H9 (cell line): Measurements from ENCODE around the gene GLB1L. TPM values are rescaled to one million over a fixed set of nuclear protein-coding genes. Genes with fewer than 3 reads are reported as not detected.

Source experiments
- DNase-seq: peaks from one replicate; pipeline ENCODE4 v3.0.0-alpha.2; 2017
- H2AFZ ChIP-seq: one replicate; pipeline ENCODE4 v1.6.1; 2013; ENCODE audit warnings: mild to moderate bottlenecking, low read length, control low read depth, moderate library complexity
- H2AK5ac ChIP-seq: 2 replicates; pipeline ENCODE4 v1.6.1; 2013; ENCODE audit warnings: low read length, control low read depth, mixed read lengths; ENCODE audit not compliant: insufficient read length
- H2BK120ac ChIP-seq: one replicate; pipeline ENCODE4 v1.6.1; 2013; ENCODE audit warnings: low read depth, mild to moderate bottlenecking, low read length, control low read depth, inconsistent platforms; ENCODE audit not compliant: poor library complexity, severe bottlenecking
- H2BK12ac ChIP-seq: 2 replicates; pipeline ENCODE4 v1.6.1; 2013; ENCODE audit warnings: low read length, control low read depth, mixed read lengths, low read depth; ENCODE audit not compliant: insufficient read length
- H2BK15ac ChIP-seq: 2 replicates; pipeline ENCODE4 v1.6.1; 2013; ENCODE audit warnings: low read depth, low read length, control low read depth
- H2BK20ac ChIP-seq: one replicate; pipeline ENCODE4 v1.6.1; 2013; ENCODE audit warnings: low read depth, mild to moderate bottlenecking, low read length, control low read depth, inconsistent platforms; ENCODE audit not compliant: poor library complexity, severe bottlenecking
- H2BK5ac ChIP-seq: 2 replicates; pipeline ENCODE4 v1.6.1; 2013; ENCODE audit warnings: low read length, control low read depth, mixed read lengths; ENCODE audit not compliant: insufficient read length
- H3K14ac ChIP-seq: 2 replicates; pipeline ENCODE4 v1.6.1; 2013; ENCODE audit warnings: low read length, control low read depth; ENCODE audit not compliant: insufficient read depth
- H3K18ac ChIP-seq: 2 replicates; pipeline ENCODE4 v1.6.1; 2013; ENCODE audit warnings: low read depth, mild to moderate bottlenecking, mixed read lengths, low read length, control low read depth; ENCODE audit not compliant: insufficient read length
- H3K23ac ChIP-seq: 2 replicates; pipeline ENCODE4 v1.6.1; 2013; ENCODE audit warnings: low read length, control low read depth, mixed read lengths, low read depth; ENCODE audit not compliant: insufficient read length
- H3K23me2 ChIP-seq: 2 replicates; pipeline ENCODE4 v1.6.1; 2013; ENCODE audit warnings: low read depth, mild to moderate bottlenecking, mixed read lengths, low read length, control low read depth; ENCODE audit not compliant: insufficient read length, poor library complexity, severe bottlenecking
- H3K27ac ChIP-seq: 2 replicates; pipeline ENCODE4 v1.5.1; 2013; ENCODE audit warnings: low read length, control low read depth, mixed read lengths, low read depth; ENCODE audit not compliant: insufficient read length
- H3K27me3 ChIP-seq: 2 replicates; pipeline ENCODE4 v1.6.1; 2013; ENCODE audit warnings: low read length, control low read depth, inconsistent platforms; ENCODE audit not compliant: insufficient read depth
- H3K4ac ChIP-seq: 2 replicates; pipeline ENCODE4 v1.6.1; 2013; ENCODE audit warnings: low read depth, mild to moderate bottlenecking, control low read depth, inconsistent platforms, low read length, moderate library complexity
- H3K4me1 ChIP-seq: 2 replicates; pipeline ENCODE4 v1.6.1; 2013; ENCODE audit warnings: low read length, control low read depth, inconsistent platforms; ENCODE audit not compliant: insufficient read depth
- H3K4me2 ChIP-seq: 2 replicates; pipeline ENCODE4 v1.6.1; 2013; ENCODE audit warnings: low read length, control low read depth, mixed read lengths; ENCODE audit not compliant: insufficient read length, insufficient read depth
- H3K56ac ChIP-seq: 2 replicates; pipeline ENCODE4 v1.6.1; 2013; ENCODE audit warnings: low read depth, mild to moderate bottlenecking, mixed read lengths, low read length, control low read depth; ENCODE audit not compliant: insufficient read length
- H3K79me1 ChIP-seq: 2 replicates; pipeline ENCODE4 v1.6.1; 2013; ENCODE audit warnings: low read depth, mild to moderate bottlenecking, moderate library complexity, low read length, control low read depth, inconsistent platforms; ENCODE audit not compliant: insufficient read depth, poor library complexity, severe bottlenecking
- H3K79me2 ChIP-seq: 2 replicates; pipeline ENCODE4 v1.6.1; 2013; ENCODE audit warnings: low read length, control low read depth, inconsistent platforms; ENCODE audit not compliant: insufficient read depth
- H3K9ac ChIP-seq: 2 replicates; pipeline ENCODE4 v1.6.1; 2013; ENCODE audit warnings: low read length, control low read depth, mixed read lengths; ENCODE audit not compliant: insufficient read length; ENCODE audit errors: extremely low read depth
- H3K9me3 ChIP-seq: one replicate; pipeline ENCODE4 v1.6.1; 2013; ENCODE audit warnings: low read depth, low read length, inconsistent platforms; ENCODE audit not compliant: control insufficient read depth
- H3T11ph ChIP-seq: one replicate; pipeline ENCODE4 v1.6.1; 2013; ENCODE audit warnings: mild to moderate bottlenecking, low read length, control low read depth, inconsistent platforms
- H4K20me1 ChIP-seq: one replicate; pipeline ENCODE4 v1.6.1; 2013; ENCODE audit not compliant: control insufficient read depth, insufficient read length, insufficient read depth
- H4K5ac ChIP-seq: 2 replicates; pipeline ENCODE4 v1.6.1; 2013; ENCODE audit warnings: low read depth, mild to moderate bottlenecking, mixed read lengths, low read length, control low read depth; ENCODE audit not compliant: insufficient read length
- H4K8ac ChIP-seq: replicated peaks from 2 replicates; pipeline ENCODE4 v1.6.1; 2013; ENCODE audit warnings: low read length, control low read depth, mixed read lengths, low read depth; ENCODE audit not compliant: insufficient read length
- H4K91ac ChIP-seq: 2 replicates; pipeline ENCODE4 v1.6.1; 2013; ENCODE audit warnings: low read depth, mild to moderate bottlenecking, moderate library complexity, mixed read lengths, low read length, control low read depth; ENCODE audit not compliant: insufficient read length
- H3K27ac Mint-ChIP-seq, 3 experiments: 2 replicates in 2 of 3; 3 replicates in 1 of 3; pipeline ENCODE4 v1.8.0; 2020 to 2021; ENCODE audit warnings: mixed read lengths in 3 of 3, mild to moderate bottlenecking in 1 of 3, moderate library complexity in 1 of 3
- H3K27me3 Mint-ChIP-seq: 2 replicates; pipeline ENCODE4 v1.8.0; 2021; ENCODE audit warnings: low read depth, mild to moderate bottlenecking, moderate library complexity, mixed read lengths
- H3K36me3 Mint-ChIP-seq, 3 experiments: 2 replicates in 2 of 3; 3 replicates in 1 of 3; pipeline ENCODE4 v1.8.0; 2020 to 2021; ENCODE audit warnings: low read depth in 3 of 3, mixed read lengths in 3 of 3; ENCODE audit not compliant: insufficient read depth in 1 of 3
- H3K4me1 Mint-ChIP-seq, 2 experiments: 2 replicates each; pipeline ENCODE4 v1.8.0; 2020; ENCODE audit warnings: mixed read lengths in 2 of 2
- H3K4me3 Mint-ChIP-seq, 2 experiments: 2 replicates in 1 of 2; 3 replicates in 1 of 2; pipeline ENCODE4 v1.8.0; 2020 to 2021; ENCODE audit warnings: mild to moderate bottlenecking in 2 of 2, mixed read lengths in 2 of 2, moderate library complexity in 1 of 2
- H3K9me3 Mint-ChIP-seq, 2 experiments: 2 replicates in 1 of 2; 3 replicates in 1 of 2; pipeline ENCODE4 v1.8.0; 2020; ENCODE audit warnings: mild to moderate bottlenecking in 2 of 2, mixed read lengths in 2 of 2, moderate library complexity in 1 of 2
- WGBS: extraction: QIAGEN DNeasy Blood & Tissue Kit; methylation state at CpG from one replicate; pipeline ENCODE4 v1.1.7; 2013; ENCODE audit warnings: missing lambda C conversion rate, low lambda C conversion rate, mixed read lengths; ENCODE audit not compliant: insufficient read length; ENCODE audit errors: extremely low coverage; 5-methylcytosine and 5-hydroxymethylcytosine counted together
- total RNA-seq: library from RNA; stranded (reverse); gene quantifications from 2 replicates; pipeline ENCODE4 v1.2.1, GENCODE V29; 2021
- TF ChIP-seq, protein P1 (sequence below): fragments of 200-600 bp; sonication (generic); conservative IDR thresholded peaks from 3 replicates; pipeline ENCODE4 v1.8.0; 2021; ENCODE audit warnings: antibody characterized with exemption, mild to moderate bottlenecking

GLB1L gene
- total RNA-seq, 1 experiment from 2014 or later: 6.5 TPM

- Mint-ChIP-seq H3K4me1 (peaks cover 8 to 9% of the 10 kb centered on the region in 2 experiments), H3K36me3 (peaks cover 26 to 60% (median 54%) of the 10 kb centered on the region in 3 experiments; a peak in 6 of 7 replicates)
- H2BK15ac ChIP-seq: no peak overlapping the region
Observed at GRCh38 chr2:219225350-219225749, 19.9 kb downstream of the GLB1L start.

More at GRCh38 chr2:219225350-219225749, 19.9 kb downstream of the GLB1L start:
- Histone ChIP-seq H4K5ac (no peak overlapping the region), H2BK12ac (no peak overlapping the region), H3K79me1 (no peaks in the 10 kb centered on the region), H3K79me2 (no peaks in the 10 kb centered on the region), H3K9me3 (no peaks in the 10 kb centered on the region), H3K56ac (no peak overlapping the region), H4K20me1 (no peaks in the 10 kb centered on the region), H3K4me1 (no peaks in the 10 kb centered on the region), H2BK5ac (no peak overlapping the region), H2BK120ac (no peak overlapping the region), H3K4me2 (no peak overlapping the region), H3K23me2 (no peaks in the 10 kb centered on the region), H3K14ac (no peak overlapping the region), H4K91ac (no peak overlapping the region), H4K8ac (no peak overlapping the region), H3K27ac (no peak overlapping the region), H2AK5ac (no peak overlapping the region), H3K18ac (no peak overlapping the region), H3T11ph (no peak overlapping the region), H3K9ac (no peak overlapping the region), H3K27me3 (no peaks in the 10 kb centered on the region), H2BK20ac (no peak overlapping the region), H3K4ac (no peak overlapping the region), H3K23ac (no peak overlapping the region), H2AFZ (no peak overlapping the region)
- Mint-ChIP-seq H3K27ac (no peak overlapping the region), H3K9me3 (no peaks in the 10 kb centered on the region; a peak in 1 of 5 replicates), H3K27me3 (no peaks in the 10 kb centered on the region), H3K4me3 (no peak overlapping the region)
- no peak for DNase-seq
- WGBS: no CpG with 5 or more reads among the region's 3 CpGs
- TF ChIP-seq, protein P1, sequence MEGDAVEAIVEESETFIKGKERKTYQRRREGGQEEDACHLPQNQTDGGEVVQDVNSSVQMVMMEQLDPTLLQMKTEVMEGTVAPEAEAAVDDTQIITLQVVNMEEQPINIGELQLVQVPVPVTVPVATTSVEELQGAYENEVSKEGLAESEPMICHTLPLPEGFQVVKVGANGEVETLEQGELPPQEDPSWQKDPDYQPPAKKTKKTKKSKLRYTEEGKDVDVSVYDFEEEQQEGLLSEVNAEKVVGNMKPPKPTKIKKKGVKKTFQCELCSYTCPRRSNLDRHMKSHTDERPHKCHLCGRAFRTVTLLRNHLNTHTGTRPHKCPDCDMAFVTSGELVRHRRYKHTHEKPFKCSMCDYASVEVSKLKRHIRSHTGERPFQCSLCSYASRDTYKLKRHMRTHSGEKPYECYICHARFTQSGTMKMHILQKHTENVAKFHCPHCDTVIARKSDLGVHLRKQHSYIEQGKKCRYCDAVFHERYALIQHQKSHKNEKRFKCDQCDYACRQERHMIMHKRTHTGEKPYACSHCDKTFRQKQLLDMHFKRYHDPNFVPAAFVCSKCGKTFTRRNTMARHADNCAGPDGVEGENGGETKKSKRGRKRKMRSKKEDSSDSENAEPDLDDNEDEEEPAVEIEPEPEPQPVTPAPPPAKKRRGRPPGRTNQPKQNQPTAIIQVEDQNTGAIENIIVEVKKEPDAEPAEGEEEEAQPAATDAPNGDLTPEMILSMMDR: no peak
